C4-2B (cell line): Measurements from ENCODE around the gene DHX32.
A peak's percentile ranks its signal among the peaks of the same experiment; 100 is the strongest.

Source experiments
- H3K27ac ChIP-seq: fragments of 450-650 bp; 2 replicates; pipeline ENCODE4 v1.5.1; 2017
- ZFX ChIP-seq: fragments of 450-650 bp; IDR thresholded peaks from 2 replicates; pipeline ENCODE4 v1.6.1; 2017
- TF ChIP-seq, protein P1 (sequence below): fragments of 450-650 bp; conservative IDR thresholded peaks from 2 replicates; pipeline ENCODE4 v1.5.1; 2017; ENCODE audit warnings: mild to moderate bottlenecking

Gene DHX32

DNA sequence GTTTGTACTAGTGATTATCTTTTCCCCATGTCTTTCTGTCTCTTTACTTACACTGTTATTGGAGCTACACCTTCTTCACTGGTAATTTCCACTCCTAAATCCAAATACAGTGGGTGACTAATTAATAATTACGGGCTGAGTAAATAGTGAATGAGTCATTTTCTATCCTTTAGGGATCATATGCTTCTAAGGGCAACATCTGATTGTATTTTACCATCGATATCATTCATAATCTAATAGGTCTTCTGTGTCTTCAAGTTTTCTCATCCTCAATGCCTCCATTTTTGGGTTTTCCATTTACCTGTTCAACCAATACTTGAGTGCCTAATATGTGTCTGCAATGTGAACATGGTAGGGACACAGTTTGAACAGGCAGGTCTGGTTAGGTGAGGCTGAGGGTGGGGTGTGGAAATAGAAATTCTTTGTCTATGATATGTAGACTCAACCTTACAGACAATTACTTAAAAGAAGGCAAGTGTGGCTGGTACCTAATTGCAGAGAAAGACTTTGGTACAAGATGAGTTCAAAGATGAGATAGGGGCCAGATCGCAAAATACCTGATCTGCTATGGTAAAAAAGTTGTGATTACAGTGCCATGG, 5.9 kb upstream of the DHX32 start:
- no peak overlapping the region for H3K27ac ChIP-seq
- TF ChIP-seq, protein P1, sequence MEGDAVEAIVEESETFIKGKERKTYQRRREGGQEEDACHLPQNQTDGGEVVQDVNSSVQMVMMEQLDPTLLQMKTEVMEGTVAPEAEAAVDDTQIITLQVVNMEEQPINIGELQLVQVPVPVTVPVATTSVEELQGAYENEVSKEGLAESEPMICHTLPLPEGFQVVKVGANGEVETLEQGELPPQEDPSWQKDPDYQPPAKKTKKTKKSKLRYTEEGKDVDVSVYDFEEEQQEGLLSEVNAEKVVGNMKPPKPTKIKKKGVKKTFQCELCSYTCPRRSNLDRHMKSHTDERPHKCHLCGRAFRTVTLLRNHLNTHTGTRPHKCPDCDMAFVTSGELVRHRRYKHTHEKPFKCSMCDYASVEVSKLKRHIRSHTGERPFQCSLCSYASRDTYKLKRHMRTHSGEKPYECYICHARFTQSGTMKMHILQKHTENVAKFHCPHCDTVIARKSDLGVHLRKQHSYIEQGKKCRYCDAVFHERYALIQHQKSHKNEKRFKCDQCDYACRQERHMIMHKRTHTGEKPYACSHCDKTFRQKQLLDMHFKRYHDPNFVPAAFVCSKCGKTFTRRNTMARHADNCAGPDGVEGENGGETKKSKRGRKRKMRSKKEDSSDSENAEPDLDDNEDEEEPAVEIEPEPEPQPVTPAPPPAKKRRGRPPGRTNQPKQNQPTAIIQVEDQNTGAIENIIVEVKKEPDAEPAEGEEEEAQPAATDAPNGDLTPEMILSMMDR = no peak
- TF ChIP-seq ZFX = no peak

DNA sequence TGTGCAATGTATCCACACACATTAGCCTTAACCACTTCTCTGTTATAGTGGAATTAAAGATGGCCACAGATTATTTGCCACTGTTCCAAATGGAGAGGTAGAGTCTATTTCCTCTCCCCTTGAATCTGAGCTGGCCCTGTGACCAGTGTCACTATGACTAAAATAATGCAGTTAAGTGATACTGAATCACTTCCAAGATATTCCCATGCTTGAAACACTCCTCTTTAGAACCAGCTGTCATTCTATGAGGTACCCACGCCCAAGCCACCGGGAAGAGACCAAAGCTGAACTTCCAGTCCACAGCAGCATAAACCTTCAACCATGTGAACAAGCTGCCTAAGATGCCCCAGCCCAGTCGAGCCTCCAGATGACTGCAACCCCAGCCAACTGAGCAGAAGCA, 2.1 kb upstream of the DHX32 start:
- no peak overlapping the region for H3K27ac ChIP-seq
- TF ChIP-seq, protein P1 = no peak
- no peak for TF ChIP-seq ZFX

DNA sequence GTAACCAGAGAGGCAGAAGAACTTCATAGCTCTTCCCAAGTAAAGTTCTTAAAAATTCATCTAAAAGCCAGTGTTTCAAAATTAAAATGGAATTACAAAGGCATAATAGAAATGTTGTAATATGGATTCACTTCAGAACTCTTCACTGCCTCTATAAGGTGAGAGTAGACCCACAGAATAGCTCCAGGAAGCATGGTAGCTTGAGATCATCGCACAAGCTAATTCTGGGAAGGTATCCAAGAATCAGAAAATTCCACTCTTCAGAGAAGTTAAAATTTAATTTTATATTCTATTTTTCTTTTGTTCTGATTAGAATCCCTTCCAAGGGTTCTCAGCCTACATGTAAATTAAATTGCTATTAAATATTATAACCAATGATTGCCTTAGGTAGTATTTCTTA, 1.5 kb upstream of the DHX32 start:
- no peak for TF ChIP-seq ZFX
- TF ChIP-seq, protein P1 = no peak
- no peak overlapping the region for H3K27ac ChIP-seq

DNA sequence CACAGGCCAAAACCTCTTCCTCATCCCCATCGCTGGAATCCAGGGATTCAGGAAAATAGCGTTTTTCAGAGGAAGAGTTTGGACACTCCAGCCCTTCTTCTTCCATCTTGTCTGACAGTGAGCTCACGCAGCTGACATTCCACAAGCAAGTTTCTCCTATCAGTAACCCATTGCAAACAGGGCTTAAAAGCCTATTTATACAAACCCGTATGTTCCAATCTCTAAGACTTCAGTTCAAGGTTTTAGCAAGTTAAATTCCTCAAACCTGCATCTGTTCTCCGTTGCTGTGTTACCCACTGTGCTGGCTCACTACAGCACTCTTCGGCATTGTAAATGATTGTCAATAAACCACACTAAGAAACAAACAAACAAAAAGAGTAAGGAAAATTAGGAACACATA, 373 bp downstream of the DHX32 start:
- no peak overlapping the region for H3K27ac ChIP-seq
- TF ChIP-seq, protein P1 = no peak
- TF ChIP-seq ZFX = no peak

DNA sequence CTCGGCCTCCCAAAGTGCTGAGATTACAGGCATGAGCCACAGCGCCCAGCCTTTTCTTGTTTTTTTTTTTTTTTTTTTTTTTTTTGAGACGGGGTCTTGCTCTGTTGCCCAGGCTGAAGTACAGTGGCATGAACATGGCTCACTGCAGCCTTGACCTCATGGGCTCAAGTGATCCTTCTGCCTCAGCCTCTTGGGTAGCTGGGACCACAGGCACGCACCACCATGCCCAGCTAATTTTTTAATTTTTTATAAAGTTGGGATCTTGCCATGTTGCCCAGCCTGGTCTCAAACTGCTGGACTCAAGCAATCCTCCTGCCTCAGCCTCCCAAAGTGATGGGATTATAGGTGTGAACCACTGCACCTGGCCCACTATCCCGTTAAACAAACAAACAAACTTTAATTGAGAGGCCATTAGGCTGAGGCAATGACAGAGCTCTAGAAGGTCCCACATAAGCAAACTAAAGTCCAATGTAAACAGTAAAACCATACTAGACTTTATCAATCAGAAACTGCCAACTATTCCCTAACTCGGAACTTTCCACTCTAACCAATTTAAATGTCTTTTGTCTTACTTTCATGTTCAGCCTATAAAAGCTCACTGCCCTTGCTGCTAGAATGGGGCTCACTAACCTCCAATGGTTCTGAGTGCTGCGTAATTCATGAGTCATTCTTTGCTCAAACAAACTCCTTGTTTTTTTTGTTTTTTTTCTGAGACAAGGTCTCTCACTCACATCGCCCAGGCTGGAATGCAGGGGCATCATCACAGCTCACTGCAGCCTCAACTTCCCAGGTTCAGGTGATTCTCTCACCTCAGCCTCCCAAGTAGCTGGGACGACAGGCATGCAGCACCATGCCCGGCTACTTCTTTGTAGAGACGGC, 1.9 kb downstream of the DHX32 start:
- TF ChIP-seq ZFX = no peak
- TF ChIP-seq, protein P1 = no peak

DNA sequence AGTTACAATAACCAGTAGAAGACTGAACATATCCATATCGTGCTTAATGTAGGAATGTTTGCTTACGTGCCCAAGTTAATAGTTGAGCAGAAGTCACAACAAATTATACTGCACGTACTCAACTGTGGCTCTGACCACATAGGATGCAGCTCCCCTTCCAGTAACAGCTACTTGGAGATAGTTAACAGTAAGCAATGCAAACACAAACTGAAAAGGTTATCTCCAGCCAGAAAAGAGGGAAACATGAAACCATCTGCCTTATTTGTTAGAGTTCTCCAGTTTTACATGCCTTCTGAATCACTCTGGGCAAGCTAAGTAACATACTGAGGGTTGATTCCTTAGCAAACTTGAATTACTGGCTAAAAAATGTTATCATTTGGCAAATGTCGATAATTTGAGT, 9.8 kb downstream of the DHX32 start:
- H3K27ac ChIP-seq = no peak overlapping the region
- TF ChIP-seq ZFX = no peak
- TF ChIP-seq, protein P1 = no peak

More for the DNA sequence above, 1.9 kb downstream of the DHX32 start:
- no peak overlapping the region for H3K27ac ChIP-seq

DNA sequence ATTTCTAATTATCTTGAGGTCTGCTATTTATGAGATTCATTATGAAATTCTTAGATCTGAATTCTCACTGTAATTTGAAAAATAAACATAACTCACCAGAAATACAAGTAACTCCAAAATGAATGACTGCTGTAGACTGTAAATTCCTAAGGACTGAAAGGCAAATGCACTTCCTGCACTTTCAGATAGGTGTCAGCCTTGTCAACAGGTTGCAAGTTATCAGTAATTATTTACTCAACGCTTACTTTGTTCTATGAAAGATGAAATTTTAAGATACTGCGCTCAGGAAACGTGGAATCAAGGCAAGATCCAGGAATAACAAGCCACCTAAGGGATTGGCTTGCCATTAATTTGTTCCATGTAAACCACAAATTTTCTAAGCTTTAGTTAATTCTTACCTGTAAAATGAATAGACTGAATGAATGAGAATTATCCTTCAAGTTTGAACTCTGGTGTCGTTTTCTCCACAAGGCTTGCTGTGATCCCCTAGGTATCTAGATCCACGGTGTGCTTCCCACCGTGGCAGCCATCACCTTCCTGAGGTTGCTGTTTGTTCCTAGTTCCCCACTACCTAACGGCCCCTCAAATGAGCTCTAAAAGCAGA, 12.6 kb downstream of the DHX32 start:
- no peak overlapping the region for H3K27ac ChIP-seq
- TF ChIP-seq ZFX = no peak
- TF ChIP-seq, protein P1 = peak; percentile 95
